H1 (cell line): Measurements from ENCODE around the gene CDH22. TPM values are rescaled to one million over a fixed set of nuclear protein-coding genes. Genes with fewer than 3 reads are reported as not detected.

Experiments used
- CTCF ChIA-PET: fragments of 300-600 bp; sonication (Branson Sonifier 250); formaldehyde crosslinking; loops from one replicate; lab custom pipeline; 2021; ENCODE audit not compliant: partially characterized antibody; lab: Charles Lee
- POLR2A ChIA-PET: fragments of 300-600 bp; sonication (Branson Sonifier 250); formaldehyde crosslinking; loops from one replicate; lab custom pipeline; 2021; ENCODE audit warnings: inconsistent platforms; ENCODE audit not compliant: partially characterized antibody; lab: Charles Lee
- DNase-seq, 2 experiments: peaks; one replicate each; pipeline versions ENCODE4 v3.0.0 to v3.0.0-alpha.2; 2010 to 2022; ENCODE audit warnings: low spot score in 2 of 2, low read depth in 1 of 2, mixed read lengths in 1 of 2
- FAIRE-seq: peaks from 2 replicates; lab custom pipeline; 2011; peaks lifted over from hg19 to GRCh38; lab: Jason Lieb, UNC
- H2AFZ ChIP-seq: 2 replicates; pipeline ENCODE4 v1.8.1; 2012; ENCODE audit warnings: low read length, inconsistent platforms
- H2AK5ac ChIP-seq: 2 replicates; pipeline ENCODE4 v1.6.1; 2013; ENCODE audit warnings: low read depth, low read length
- H2BK120ac ChIP-seq: replicated peaks from 2 replicates; pipeline ENCODE3; 2013; ENCODE audit warnings: low read depth, low read length, inconsistent platforms
- H2BK12ac ChIP-seq: 2 replicates; pipeline ENCODE4 v1.6.1; 2013; ENCODE audit warnings: low read depth, low read length
- H2BK15ac ChIP-seq: 2 replicates; pipeline ENCODE4 v1.6.1; 2013; ENCODE audit warnings: low read length
- H2BK20ac ChIP-seq: 2 replicates; pipeline ENCODE4 v1.6.1; 2013; ENCODE audit warnings: low read length
- H2BK5ac ChIP-seq: 2 replicates; pipeline ENCODE4 v1.6.1; 2013; ENCODE audit warnings: low read depth, low read length
- H3K14ac ChIP-seq: 2 replicates; pipeline ENCODE4 v1.6.1; 2013; ENCODE audit warnings: inconsistent platforms; ENCODE audit not compliant: insufficient read length
- H3K18ac ChIP-seq: 2 replicates; pipeline ENCODE4 v1.6.1; 2013; ENCODE audit warnings: low read length; ENCODE audit errors: extremely low read depth
- H3K23ac ChIP-seq: 2 replicates; pipeline ENCODE4 v1.6.1; 2013; ENCODE audit warnings: inconsistent platforms; ENCODE audit not compliant: insufficient read length
- H3K23me2 ChIP-seq: 2 replicates; pipeline ENCODE4 v1.6.1; 2013; ENCODE audit warnings: low read depth, low read length
- H3K27ac ChIP-seq: 2 replicates; pipeline ENCODE4 v1.6.1; 2011; ENCODE audit warnings: low read depth, low read length, inconsistent platforms
- H3K27me3 ChIP-seq, 4 experiments: replicated peaks in 1 of 4; 1 replicate in 1 of 4; 2 replicates in 3 of 4; pipeline versions ENCODE4 v1.6.1 to v1.8.1; 2011 to 2013; ENCODE audit warnings: low read length in 3 of 4, mild to moderate bottlenecking in 3 of 4, inconsistent platforms in 2 of 4, mixed read lengths in 2 of 4, moderate library complexity in 1 of 4; ENCODE audit not compliant: control insufficient read depth in 3 of 4, insufficient read depth in 3 of 4; ENCODE audit errors: extremely low read depth in 1 of 4
- H3K36me3 ChIP-seq, 4 experiments: 2 replicates each; pipeline versions ENCODE4 v1.6.1 to v1.8.1; 2011 to 2013; ENCODE audit warnings: mild to moderate bottlenecking in 4 of 4, low read length in 3 of 4, moderate library complexity in 2 of 4, control low read depth in 1 of 4, inconsistent platforms in 1 of 4; ENCODE audit not compliant: insufficient read depth in 4 of 4, control insufficient read depth in 2 of 4
- H3K4ac ChIP-seq: replicated peaks from 2 replicates; pipeline ENCODE3; 2013; ENCODE audit warnings: low read length, low read depth, mixed read lengths, inconsistent platforms; ENCODE audit not compliant: insufficient read length
- H3K4me1 ChIP-seq, 4 experiments: replicated peaks in 1 of 4; 1 replicate in 1 of 4; 2 replicates in 3 of 4; pipeline versions ENCODE4 v1.6.1 to v1.8.1; 2011 to 2013; ENCODE audit warnings: low read length in 3 of 4, inconsistent platforms in 2 of 4, mixed read lengths in 1 of 4; ENCODE audit not compliant: insufficient read depth in 4 of 4, control insufficient read depth in 3 of 4
- H3K4me2 ChIP-seq, 2 experiments: 2 replicates each; pipeline versions ENCODE4 v1.6.1 to v1.8.1; 2011 to 2013; ENCODE audit warnings: low read depth in 2 of 2, low read length in 2 of 2, control low read depth in 1 of 2, inconsistent platforms in 1 of 2, mild to moderate bottlenecking in 1 of 2; ENCODE audit not compliant: insufficient read depth in 1 of 2
- H3K4me3 ChIP-seq, 4 experiments: fragments of 200-600, 300-600 bp in 1 of 4; sonication (generic), shearing (Covaris generic), sonication (Bioruptor Twin) in 1 of 4; 2 replicates each; pipeline versions ENCODE4 v1.5.1 to v1.8.1; 2011 to 2016; ENCODE audit warnings: low read length in 4 of 4, low read depth in 3 of 4, control low read depth in 2 of 4, inconsistent platforms in 2 of 4, mild to moderate bottlenecking in 2 of 4, mixed read lengths in 1 of 4, moderate library complexity in 1 of 4; ENCODE audit not compliant: insufficient read depth in 2 of 4; ENCODE audit errors: extremely low read depth in 1 of 4
- H3K56ac ChIP-seq: replicated peaks from 2 replicates; pipeline ENCODE3; 2013; ENCODE audit warnings: low read depth, mild to moderate bottlenecking, mixed read lengths, low read length, inconsistent platforms; ENCODE audit not compliant: insufficient read length
- H3K79me1 ChIP-seq: 2 replicates; pipeline ENCODE4 v1.6.1; 2013; ENCODE audit warnings: low read depth, low read length, control low read depth
- H3K79me2 ChIP-seq, 2 experiments: 2 replicates each; pipeline versions ENCODE4 v1.6.1 to v1.8.1; 2012 to 2013; ENCODE audit warnings: low read length in 2 of 2, mild to moderate bottlenecking in 2 of 2, inconsistent platforms in 1 of 2; ENCODE audit not compliant: insufficient read depth in 2 of 2, control insufficient read depth in 1 of 2
- H3K9ac ChIP-seq, 4 experiments: replicated peaks in 1 of 4; 1 replicate in 1 of 4; 2 replicates in 3 of 4; pipeline versions ENCODE4 v1.6.1 to v1.8.1; 2011 to 2013; ENCODE audit warnings: low read depth in 3 of 4, low read length in 3 of 4, control low read depth in 2 of 4, mild to moderate bottlenecking in 2 of 4, moderate library complexity in 2 of 4, inconsistent platforms in 1 of 4; ENCODE audit errors: extremely low read depth in 1 of 4
- H3K9me3 ChIP-seq, 2 experiments: 2 replicates each; pipeline versions ENCODE4 v1.6.1 to v1.8.1; 2012 to 2013; ENCODE audit warnings: mild to moderate bottlenecking in 2 of 2, moderate library complexity in 2 of 2, control low read depth in 1 of 2, inconsistent platforms in 1 of 2, low read depth in 1 of 2, low read length in 1 of 2, mixed read lengths in 1 of 2; ENCODE audit not compliant: insufficient read depth in 2 of 2
- H4K20me1 ChIP-seq, 2 experiments: replicated peaks in 1 of 2; 2 replicates each; pipeline versions ENCODE3 to v1.8.1; 2011 to 2013; ENCODE audit warnings: inconsistent platforms in 2 of 2, low read length in 2 of 2, mild to moderate bottlenecking in 1 of 2; ENCODE audit not compliant: insufficient read depth in 2 of 2, control insufficient read depth in 1 of 2
- H4K5ac ChIP-seq: 2 replicates; pipeline ENCODE4 v1.6.1; 2013; ENCODE audit warnings: low read length, low read depth, mixed read lengths, inconsistent platforms; ENCODE audit not compliant: insufficient read length
- H4K8ac ChIP-seq: 2 replicates; pipeline ENCODE4 v1.8.0; 2013; ENCODE audit warnings: mild to moderate bottlenecking, moderate library complexity, low read length, inconsistent platforms; ENCODE audit not compliant: insufficient read depth; ENCODE audit errors: extremely low read depth
- H4K91ac ChIP-seq: replicated peaks from 2 replicates; pipeline ENCODE3; 2013; ENCODE audit warnings: low read length, mixed read lengths, inconsistent platforms; ENCODE audit not compliant: insufficient read length
- EGR1 ChIP-seq: IDR thresholded peaks from 2 replicates; pipeline ENCODE4 v1.6.1; 2011; ENCODE audit warnings: low read depth, low read length, borderline replicate concordance
- YY1 ChIP-seq: IDR thresholded peaks from 2 replicates; pipeline ENCODE4 v1.6.1; 2011; ENCODE audit warnings: low read depth, mild to moderate bottlenecking, low read length
- WGBS, 2 experiments: shearing (Covaris generic) in 1 of 2; methylation state at CpG; one replicate each; pipeline versions ENCODE4 v1.1.6 to v1.1.7; 2013 to 2015; ENCODE audit warnings: low lambda C conversion rate in 2 of 2, mixed read lengths in 2 of 2, inconsistent platforms in 1 of 2, low coverage in 1 of 2, missing lambda C conversion rate in 1 of 2; ENCODE audit not compliant: insufficient replicate concordance in 2 of 2, insufficient coverage in 1 of 2, insufficient read length in 1 of 2; ENCODE audit errors: extremely low coverage in 1 of 2, missing lambda C conversion rate in 1 of 2; 5-methylcytosine and 5-hydroxymethylcytosine counted together
- polyA plus RNA-seq, 7 experiments: library from polyadenylated mRNA; depleted of rRNA in 3 of 7; stranded (reverse) in 5 of 7; unstranded in 2 of 7; fragments of >200 nt in 5 of 7; fragments of 200-250 nt in 2 of 7; gene quantifications; 1 replicate in 5 of 7; 2 replicates in 1 of 7; 4 replicates in 1 of 7; pipeline versions ENCODE4 v1.2.1 to v1.2.3, GENCODE V29; 2011 to 2013; ENCODE audit warnings: missing spikeins in 2 of 7, mixed read lengths in 2 of 7
- total RNA-seq: library from RNA; stranded (reverse); fragmentation: NEBNext Ultra II Directional; extraction: Animal tissue kit (Norgen Biotek cat#: 25700); gene quantifications from 2 replicates; pipeline ENCODE4 v1.2.1, GENCODE V29; 2021

The CDH22 gene
- total and polyA plus RNA-seq, 2 of the 8 experiments (the other 6 are each of a cell fraction or from before 2014, with no cell fraction given): 0.35 to 0.39 TPM

- Histone ChIP-seq H3K4me2 (no peak overlapping the region), H3K79me2 (no peaks in the 10 kb centered on the region), H3K14ac (no peak overlapping the region), H3K4me3 (no peak overlapping the region), H2BK15ac (no peak overlapping the region), H3K9me3 (no peaks in the 10 kb centered on the region), H2BK12ac (no peak overlapping the region; the same call in 1 of the 2 replicates), H4K20me1 (peaks cover 0 to 3% of the 10 kb centered on the region in 2 experiments), H3K23me2 (peaks cover 6% of the 10 kb centered on the region; the same call in 1 of the 2 replicates), H3K23ac (no peak overlapping the region), H3K4ac (no peak overlapping the region), H2AK5ac (no peak overlapping the region), H2AFZ (no peak overlapping the region), H3K18ac (no peak overlapping the region), H2BK120ac (no peak overlapping the region), H3K36me3 (no peaks in the 10 kb centered on the region), H3K27ac (no peak overlapping the region), H3K4me1 (peaks cover 0 to 3% (median 0%) of the 10 kb centered on the region in 4 experiments; a peak in 3 of 7 replicates), H4K8ac (no peak overlapping the region), H3K27me3 (no peaks in the 10 kb centered on the region; a peak in 1 of 7 replicates), H4K91ac (no peak overlapping the region), H3K9ac (no peak overlapping the region), H3K56ac (no peak overlapping the region), H4K5ac (no peak overlapping the region), H2BK20ac (no peak overlapping the region), H2BK5ac (no peak overlapping the region), H3K79me1 (no peaks in the 10 kb centered on the region; the same call in 1 of the 2 replicates)
- POLR2A ChIA-PET: no interaction called here
- WGBS, 2 experiments: 89% methylated on average over 9 of the region's 9 CpGs; no CpG with 5 or more reads in 1 of the 2 experiments
- DNase-seq (no peak), FAIRE-seq (no peak)
- CTCF ChIA-PET: interaction anchor here (1.3 to 2.3 kb wide), 3 partner anchors 9 to 13 kb away, joined by 5 to 8 read pairs (median 5); no protein-coding TSS in a partner anchor
- TF ChIP-seq YY1 (no peak), EGR1 (no peak)
Measured at GRCh38 chr20:46190478-46191167, 117.7 kb downstream of the CDH22 start.
